ENCODE measurements around the gene PGBD2. TPM values are rescaled to one million over a fixed set of nuclear protein-coding genes. Genes with fewer than 3 reads are reported as not detected.

PGBD2 gene
- total RNA-seq, 1 experiment from 2014 or later = 5.3 TPM

- BruUV-seq (replicated peaks) = TSS peak; percentile 64
- Histone ChIP-seq H3K4me3 (peak within 1 kb of the TSS; percentile 75), H3K79me2 (ENCODE audit: low read depth) (peaks cover 23% of the 10 kb centered on the region), H3K4me2 (peak within 1 kb of the TSS; percentile 94), H3K9me2 (ENCODE audit: insufficient read depth) (no peaks in the 10 kb centered on the region), H2AFZ (peak within 1 kb of the TSS; percentile 93), H3K4me1 (replicated peaks; ENCODE audit: insufficient read depth) (peaks cover 16% of the 10 kb centered on the region), H3K27me3 (ENCODE audit: insufficient read depth, low read depth) (no peaks in the 10 kb centered on the region), H3F3A (ENCODE audit: insufficient read depth, low read depth) (peaks cover 4% of the 10 kb centered on the region; the same call in 1 of the 2 replicates), H3K36me3 (ENCODE audit: low read depth) (no peaks in the 10 kb centered on the region), H4K20me1 (ENCODE audit: insufficient read depth) (no peaks in the 10 kb centered on the region), H3K9me3 (ENCODE audit: insufficient read depth, low read depth) (no peaks in the 10 kb centered on the region), H3K27ac (peak within 1 kb of the TSS; percentile 72)
- TF ChIP-seq EZH2 (IDR thresholded peaks at IDR 0.05; ENCODE audit: low read depth) = no peak
- TF ChIP-seq CTCF (conservative IDR thresholded peaks at IDR 0.05) = no peak
- POLR2A ChIA-PET (ENCODE audit: unreplicated experiment) = interaction anchor here (1.0 to 1.2 kb wide), 2 partner anchors 21 to 33 kb away, joined by 5 to 6 read pairs; partner anchors contain the start of genes SH3BP5L and ZNF672
- intact Hi-C loops (cut with micrococcal nuclease; ENCODE audit: unreplicated experiment) = loop anchor here (1.0 kb wide), 4 partner anchors 14 to 47 kb away; partner anchors contain the start of genes PGBD2 and ZNF672
- CTCF ChIA-PET = interaction anchor here (1.4 kb wide), 1 partner anchor 20 kb away, joined by 17 read pairs; no protein-coding TSS in a partner anchor
- peak; percentile 75 to 95 for DNase-seq
Observed at GRCh38 chr1:248858891-248859889, 46.8 kb upstream of the PGBD2 start, which contains the start of gene ZNF692. TSS of gene ZNF692 (minus strand) at chr1:248859085. CDS start at chr1:248858309, 776 bp downstream.

- POLR2A ChIA-PET (ENCODE audit: unreplicated experiment) = interaction anchor here (1.2 kb wide), 1 partner anchor 22 kb away, joined by 5 read pairs; the partner anchor contains the start of gene ZNF672
Observed at GRCh38 chr1:248860007-248860406, 46.0 kb upstream of the PGBD2 start.

More at GRCh38 chr1:248860007-248860406, 46.0 kb upstream of the PGBD2 start:
- BruUV-seq (replicated peaks) = no TSS peak
- CTCF ChIA-PET = no interaction called here
- Histone ChIP-seq H3K4me1 (replicated peaks; ENCODE audit: insufficient read depth) (peaks cover 16% of the 10 kb centered on the region), H2AFZ (peak overlapping the region; percentile 93; the same call in 1 of the 2 replicates), H3K9me2 (ENCODE audit: insufficient read depth) (no peaks in the 10 kb centered on the region), H3K4me3 (no peak overlapping the region), H4K20me1 (ENCODE audit: insufficient read depth) (no peaks in the 10 kb centered on the region), H3K4me2 (peak overlapping the region; percentile 87), H3K36me3 (ENCODE audit: low read depth) (no peaks in the 10 kb centered on the region), H3K27ac (no peak overlapping the region), H3F3A (ENCODE audit: insufficient read depth, low read depth) (peaks cover 4% of the 10 kb centered on the region; the same call in 1 of the 2 replicates), H3K79me2 (ENCODE audit: low read depth) (peaks cover 23% of the 10 kb centered on the region), H3K27me3 (ENCODE audit: insufficient read depth, low read depth) (no peaks in the 10 kb centered on the region), H3K9me3 (ENCODE audit: insufficient read depth, low read depth) (no peaks in the 10 kb centered on the region)
- intact Hi-C loops (cut with micrococcal nuclease; ENCODE audit: unreplicated experiment) = no loop called here
- TF ChIP-seq CTCF (conservative IDR thresholded peaks at IDR 0.05) (no peak), EZH2 (IDR thresholded peaks at IDR 0.05; ENCODE audit: low read depth) (no peak)
- DNase-seq = no peak
